ENCODE results near the gene ANTXR2.
A peak's percentile ranks its signal among the peaks of the same experiment; 100 is the strongest.

Gene ANTXR2

GRCh38 chr4:80091688-80092087 lies 18.7 kb upstream of the ANTXR2 start:
- DNase-seq = no peak

GRCh38 chr4:80091184-80091583 lies 18.2 kb upstream of the ANTXR2 start:
- no peak for DNase-seq

GRCh38 chr4:80090090-80090489 lies 17.1 kb upstream of the ANTXR2 start:
- no peak for DNase-seq

GRCh38 chr4:80088471-80088870 lies 15.4 kb upstream of the ANTXR2 start:
- no peak for DNase-seq

GRCh38 chr4:80086296-80086695 lies 13.3 kb upstream of the ANTXR2 start:
- DNase-seq = no peak

- DNase-seq = no peak
These were observed 12.1 kb upstream of the ANTXR2 start for GRCh38 chr4:80085081-80085480.

GRCh38 chr4:80082693-80083092 lies 9.7 kb upstream of the ANTXR2 start:
- no peak for DNase-seq

- DNase-seq = no peak
These were observed 8.5 kb upstream of the ANTXR2 start for GRCh38 chr4:80081566-80081965.

- DNase-seq = no peak
These were observed 6.4 kb upstream of the ANTXR2 start for GRCh38 chr4:80079255-80079923.

- DNase-seq = no peak
These were observed 5.5 kb upstream of the ANTXR2 start for GRCh38 chr4:80078346-80079092.

GRCh38 chr4:80077639-80078038 lies 4.6 kb upstream of the ANTXR2 start:
- DNase-seq = no peak

GRCh38 chr4:80076681-80077080 lies 3.7 kb upstream of the ANTXR2 start:
- DNase-seq = no peak

- no peak for DNase-seq
These were observed 3.1 kb upstream of the ANTXR2 start for GRCh38 chr4:80075995-80076675.

- DNase-seq = no peak
These were observed 1.6 kb upstream of the ANTXR2 start for GRCh38 chr4:80074651-80075050.

GRCh38 chr4:80074069-80074468 lies 1.0 kb upstream of the ANTXR2 start:
- DNase-seq = no peak

- peak; percentile 30 for DNase-seq
These were observed 512 bp upstream of the ANTXR2 start for GRCh38 chr4:80073473-80074008.

- DNase-seq = peak; percentile 65
These were observed 743 bp downstream of the ANTXR2 start for GRCh38 chr4:80072228-80072743.

- no peak for DNase-seq
These were observed 1.3 kb downstream of the ANTXR2 start for GRCh38 chr4:80071604-80072227.

GRCh38 chr4:80070880-80071603 lies 2.0 kb downstream of the ANTXR2 start:
- no peak for DNase-seq

GRCh38 chr4:80069837-80070731 lies 2.9 kb downstream of the ANTXR2 start:
- no peak for DNase-seq

All from CD4-positive, alpha-beta T cell treated with Interleukin-21 for 1 hour (primary cell).